CD4-positive, alpha-beta T cell treated with Interleukin-4 for 1 hour (primary cell): ENCODE data around the gene SLC30A3.
"Not testable (repeated sequence)": the region's sequence is repeated elsewhere in the genome, so short reads cannot be mapped to it uniquely, and the experiment has no call there.

Source experiments
- DNase-seq, 2 donors: peaks; one replicate each; pipeline ENCODE4 v3.0.0-alpha.2; 2020 to 2022

The SLC30A3 gene, protein sequence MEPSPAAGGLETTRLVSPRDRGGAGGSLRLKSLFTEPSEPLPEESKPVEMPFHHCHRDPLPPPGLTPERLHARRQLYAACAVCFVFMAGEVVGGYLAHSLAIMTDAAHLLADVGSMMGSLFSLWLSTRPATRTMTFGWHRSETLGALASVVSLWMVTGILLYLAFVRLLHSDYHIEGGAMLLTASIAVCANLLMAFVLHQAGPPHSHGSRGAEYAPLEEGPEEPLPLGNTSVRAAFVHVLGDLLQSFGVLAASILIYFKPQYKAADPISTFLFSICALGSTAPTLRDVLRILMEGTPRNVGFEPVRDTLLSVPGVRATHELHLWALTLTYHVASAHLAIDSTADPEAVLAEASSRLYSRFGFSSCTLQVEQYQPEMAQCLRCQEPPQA

GRCh38 chr2:27262379-27263286 lies at the start of gene SLC30A3:
TSS of gene SLC30A3 (minus strand) at chr2:27263047. CDS start at chr2:27262906, 141 bp downstream.
- DNase-seq = peak; percentile 77 to 79

DNA sequence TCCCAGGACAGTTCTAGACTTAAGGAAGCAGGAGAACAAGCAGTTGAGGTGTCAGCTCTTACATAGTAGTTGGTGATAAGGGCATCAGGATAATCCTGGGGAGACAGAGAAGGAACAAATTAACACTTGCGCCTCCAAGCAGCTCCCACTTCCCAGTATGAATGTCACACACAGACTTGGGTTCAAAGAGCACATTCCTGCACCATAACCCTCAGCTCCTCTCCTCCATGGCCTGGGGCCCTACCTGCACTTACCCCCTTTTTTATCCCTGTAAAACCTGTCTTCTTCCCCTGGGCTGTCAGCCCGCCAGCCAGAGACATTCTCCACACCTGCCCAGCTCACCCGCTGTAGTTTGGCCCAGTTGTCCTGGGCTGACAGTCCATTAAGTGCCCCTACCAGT lies 49.3 kb upstream of the SLC30A3 start:
- DNase-seq = no peak

DNA sequence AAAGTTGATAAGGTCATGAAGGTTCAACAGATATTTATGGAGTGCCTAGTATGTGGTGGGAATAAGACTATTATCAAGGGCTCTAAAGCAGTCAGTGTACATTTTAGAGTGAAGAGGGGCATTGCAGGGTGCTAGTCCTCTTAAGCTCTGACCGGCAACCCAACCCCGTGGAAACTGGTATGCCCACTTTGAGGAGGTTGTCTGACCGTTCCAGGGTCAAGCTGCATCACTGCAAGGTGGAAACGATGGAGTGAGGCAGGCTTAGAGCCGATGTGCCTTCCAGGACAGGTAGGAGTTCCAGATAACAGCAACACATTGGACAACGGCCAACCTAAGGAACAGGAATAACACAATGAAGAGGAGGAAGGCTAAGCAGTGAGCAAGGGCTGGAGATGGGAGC lies 46.8 kb upstream of the SLC30A3 start:
- no peak for DNase-seq

- no peak for DNase-seq
Observed at GRCh38 chr2:27308359-27308881, 45.6 kb upstream of the SLC30A3 start, which contains the start of gene UCN. TSS of gene UCN (minus strand) at chr2:27308445. CDS start at chr2:27307895, 550 bp downstream.

- DNase-seq = no peak
Observed at GRCh38 chr2:27307545-27308358, 44.9 kb upstream of the SLC30A3 start.

DNA sequence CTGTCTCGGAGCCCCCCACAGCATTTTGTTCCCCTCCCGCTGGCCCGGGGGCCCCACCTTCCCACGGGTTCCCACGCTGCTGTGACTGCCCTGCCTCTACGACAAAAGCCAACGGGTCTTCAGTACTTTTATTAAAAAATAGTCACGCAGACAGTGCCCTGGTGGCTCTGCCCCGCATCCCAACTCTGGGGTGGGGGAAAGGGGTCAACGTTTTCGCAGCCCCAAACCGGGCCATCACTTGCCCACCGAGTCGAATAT lies 44.4 kb upstream of the SLC30A3 start:
- no peak for DNase-seq

DNA sequence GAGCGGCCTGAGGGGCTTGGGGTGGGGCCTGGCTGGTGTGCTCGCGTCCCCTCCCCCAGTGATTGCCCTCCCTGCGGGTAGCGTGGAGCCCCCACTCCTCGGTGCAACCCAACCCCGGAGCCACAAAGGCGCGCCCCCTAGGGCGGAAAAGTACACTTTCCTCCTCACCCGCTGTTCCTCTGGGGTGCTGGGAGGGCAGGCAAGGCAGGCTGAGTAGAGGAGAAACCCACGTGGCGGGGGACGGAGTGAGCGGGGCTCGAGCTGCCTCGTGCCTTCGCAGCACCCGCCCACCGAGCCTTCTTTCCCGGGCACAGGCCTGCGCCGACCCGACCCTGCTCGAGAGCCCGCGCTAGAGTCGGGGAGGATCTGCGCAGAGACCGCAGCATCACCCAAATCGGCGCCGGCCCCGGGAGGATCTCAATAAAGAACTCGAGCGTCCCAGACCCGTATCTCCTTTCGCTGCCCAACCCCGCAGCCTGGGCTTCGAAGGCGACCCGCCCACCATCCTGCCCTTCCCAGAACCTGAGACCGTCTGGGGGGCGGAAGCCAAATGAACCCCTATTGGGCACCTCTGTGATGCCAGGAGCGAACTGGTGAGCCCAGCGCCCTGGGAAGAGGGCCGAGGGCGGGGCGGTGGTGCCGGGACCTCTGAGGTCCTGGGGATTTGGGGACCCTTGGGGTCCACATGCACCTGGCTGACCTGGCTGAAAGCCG lies 43.9 kb upstream of the SLC30A3 start:
- no peak for DNase-seq

DNA sequence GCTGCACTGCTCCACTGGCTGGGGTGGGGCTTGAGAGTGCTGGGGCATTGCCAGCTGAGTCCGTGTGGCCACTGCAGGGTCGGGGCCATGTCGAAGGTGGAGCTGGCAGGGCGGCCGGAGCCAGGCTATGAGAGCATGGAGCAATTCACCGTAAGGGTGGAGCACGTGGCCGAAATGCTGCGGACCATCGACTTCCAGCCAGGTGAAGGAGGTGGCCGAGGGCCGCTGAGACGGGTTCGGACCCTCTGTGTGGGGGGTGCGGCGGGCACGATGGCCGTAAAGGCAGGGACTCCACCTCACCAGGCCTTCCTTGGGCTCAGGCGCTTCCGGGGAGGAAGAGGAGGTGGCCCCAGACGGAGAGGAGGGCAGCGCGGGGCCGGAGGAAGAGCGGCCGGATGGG lies 43.3 kb upstream of the SLC30A3 start:
- DNase-seq = no peak

GRCh38 chr2:27305516-27305915 lies 42.7 kb upstream of the SLC30A3 start:
- DNase-seq = no peak

- DNase-seq = no peak
Observed at GRCh38 chr2:27304488-27305240, 41.8 kb upstream of the SLC30A3 start.

DNA sequence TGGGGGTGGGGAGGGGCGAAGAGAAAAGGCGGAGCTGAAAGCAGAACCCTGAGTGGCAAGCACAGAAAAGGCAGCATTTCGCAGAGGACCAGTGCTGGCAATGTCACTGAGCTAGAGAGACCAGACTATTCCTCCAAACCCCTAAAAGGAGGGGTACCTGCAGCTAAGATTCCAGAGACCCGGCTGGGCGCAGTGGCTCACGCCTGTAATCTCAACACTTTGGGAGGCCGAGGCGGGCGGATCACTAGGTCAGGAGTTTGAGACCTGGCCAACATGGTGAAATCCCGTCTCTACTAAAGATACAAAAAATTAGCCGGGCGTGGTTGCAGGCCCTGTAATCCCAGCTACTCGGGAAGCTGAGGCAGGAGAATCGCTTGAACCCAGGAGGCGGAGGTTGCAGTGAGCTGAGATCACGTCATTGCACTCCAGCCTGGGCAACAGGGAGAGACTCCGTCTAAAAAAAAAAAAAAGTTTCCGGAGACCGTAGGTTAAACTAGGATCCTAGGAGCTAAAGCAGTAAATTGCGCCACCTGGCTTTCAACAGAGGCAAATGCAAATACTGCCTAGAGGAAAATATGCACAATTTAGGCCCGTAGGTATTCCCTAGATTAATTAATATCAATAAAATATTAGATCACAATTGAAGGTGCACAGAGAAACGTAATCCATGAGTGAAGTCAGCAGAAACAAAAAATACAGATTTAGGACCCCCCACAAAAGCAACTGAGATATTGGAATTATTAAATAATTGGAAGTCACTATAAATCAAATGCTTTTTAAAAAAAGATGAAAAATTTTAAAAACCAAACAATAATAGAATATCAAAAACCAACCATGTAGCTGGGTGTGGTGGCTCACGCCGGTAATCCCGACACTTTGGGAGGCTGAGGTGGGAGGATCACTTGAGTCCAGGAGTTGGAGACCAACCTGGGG lies 40.5 kb upstream of the SLC30A3 start:
- DNase-seq = peak; percentile 51 to 65

DNA sequence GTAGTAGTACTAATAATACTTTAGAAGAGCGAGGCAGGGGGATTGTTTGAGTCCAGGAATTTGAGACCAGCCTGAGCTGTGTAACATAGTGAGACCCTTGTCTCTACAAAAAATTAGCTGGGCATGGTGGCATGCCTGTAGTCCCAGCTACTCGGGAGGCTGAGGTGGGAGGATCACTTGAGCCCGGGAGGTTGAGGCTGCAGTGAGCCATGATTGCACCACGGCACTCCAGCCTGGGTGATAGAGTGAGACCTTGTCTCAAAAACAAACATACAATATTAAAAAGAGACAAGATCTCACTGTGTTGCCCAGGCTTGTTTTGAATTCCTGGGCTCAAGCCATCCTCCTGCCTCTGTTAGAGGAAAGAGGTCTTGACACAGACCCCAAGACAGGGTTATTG lies 37.8 kb upstream of the SLC30A3 start:
- DNase-seq = not testable (repeated sequence)

DNA sequence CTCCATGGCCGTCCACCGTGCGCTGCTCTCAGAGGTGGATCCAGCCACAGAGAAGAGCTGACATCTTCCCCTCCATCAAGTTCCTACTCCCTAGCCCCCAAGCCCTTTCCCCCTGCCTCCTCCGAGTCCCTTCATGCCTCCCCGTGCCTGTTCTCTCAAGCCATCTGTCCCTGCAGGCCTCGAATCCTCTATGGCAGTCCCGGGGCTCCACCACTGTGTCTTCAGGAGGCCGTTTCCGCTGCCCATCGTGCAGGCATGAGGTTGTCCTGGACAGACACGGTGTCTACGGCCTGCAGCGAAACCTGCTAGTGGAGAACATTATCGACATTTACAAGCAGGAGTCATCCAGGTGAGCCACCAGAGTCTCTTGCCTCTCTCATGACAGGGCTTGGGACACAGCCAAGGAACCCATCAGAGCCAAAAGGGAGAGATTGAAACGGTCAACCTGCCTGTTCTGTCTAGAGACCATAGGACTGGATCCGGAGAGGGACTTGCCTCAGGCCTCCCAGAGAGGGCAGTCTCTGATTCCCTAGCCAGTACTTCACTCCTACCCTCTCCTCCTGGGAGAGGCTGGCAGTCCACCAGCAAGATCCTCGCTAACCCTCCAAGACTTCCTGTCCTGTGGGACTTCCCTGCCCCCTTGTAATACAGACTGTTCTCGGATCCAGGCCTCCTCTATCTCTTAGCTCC lies 35.7 kb upstream of the SLC30A3 start:
- DNase-seq = no peak

DNA sequence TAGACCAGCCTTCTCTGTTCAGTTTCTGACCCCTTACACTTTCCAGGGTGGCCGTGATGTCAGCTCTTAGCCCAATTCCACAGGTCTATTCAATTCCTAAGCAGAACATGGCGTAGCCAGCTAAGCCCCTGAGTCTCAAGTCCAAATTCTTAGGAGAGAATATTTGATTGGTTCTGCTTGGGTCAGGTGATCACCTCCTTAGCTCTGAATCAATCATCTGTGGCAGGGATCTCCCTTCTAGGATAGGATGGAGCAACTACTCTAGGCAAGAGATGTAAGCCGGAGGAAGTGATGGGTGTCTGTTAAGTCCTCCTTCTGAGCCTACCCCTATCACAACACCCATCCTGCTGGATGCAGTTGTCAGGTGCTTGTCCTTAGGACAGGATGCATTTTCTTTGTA lies 34.3 kb upstream of the SLC30A3 start:
- no peak for DNase-seq

- DNase-seq = peak in 1 of 2 donors; percentile 18
Observed at GRCh38 chr2:27296481-27296880, 33.6 kb upstream of the SLC30A3 start.

- no peak for DNase-seq
Observed at GRCh38 chr2:27294928-27295327, 32.1 kb upstream of the SLC30A3 start.

DNA sequence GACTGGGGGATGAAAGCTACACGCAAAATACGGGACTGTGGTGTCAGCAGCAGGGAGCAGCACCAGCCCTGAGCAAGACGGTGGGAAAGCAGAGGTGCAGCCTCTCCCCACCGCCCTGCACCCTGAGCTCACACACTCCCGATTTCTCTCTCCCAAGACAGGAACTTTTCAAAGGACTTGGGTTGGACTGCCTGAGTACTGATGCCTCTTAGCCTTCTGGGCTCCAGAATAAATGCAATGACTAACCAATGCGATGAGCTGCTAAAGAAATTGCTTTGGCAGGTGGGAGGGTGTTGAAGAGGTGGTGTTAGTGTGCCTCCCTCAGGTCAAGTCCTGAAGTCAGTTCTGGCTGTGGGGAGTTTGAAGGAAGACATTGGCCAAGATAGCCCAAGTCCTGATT lies 29.0 kb upstream of the SLC30A3 start:
- no peak for DNase-seq

- no peak for DNase-seq
Observed at GRCh38 chr2:27290549-27290948, 27.7 kb upstream of the SLC30A3 start.

DNA sequence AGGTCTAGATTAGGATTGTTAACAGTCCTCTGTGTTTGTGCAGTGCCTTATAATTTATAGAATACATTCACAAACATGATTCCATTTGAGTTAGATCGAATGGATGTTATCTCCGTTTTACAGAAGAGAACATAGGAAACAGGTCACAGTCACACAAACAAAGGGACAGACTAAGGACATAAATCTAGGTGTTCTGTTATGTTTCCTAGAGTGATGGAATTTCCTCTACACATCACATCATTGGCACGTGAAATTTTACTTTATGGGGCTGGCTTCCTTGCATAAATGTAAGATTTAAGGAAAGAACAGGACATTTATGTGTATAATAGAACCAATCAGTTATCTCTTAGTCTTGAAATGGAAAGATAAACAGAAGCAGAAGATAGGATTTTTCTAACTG lies 25.8 kb upstream of the SLC30A3 start:
- DNase-seq = no peak

- DNase-seq = no peak
Observed at GRCh38 chr2:27285481-27285880, 22.6 kb upstream of the SLC30A3 start.
